Kasumi-1 (cell line): ENCODE measurements around the gene KIAA2012.

Experiments
- DNase-seq, 2 experiments: peaks; one replicate each; lab custom pipeline; 2025; lab: John Stamatoyannopoulos, UW

The KIAA2012 gene

GRCh38 chr2:202072737-202073401, at the start of gene KIAA2012:
TSS of gene KIAA2012 (plus strand) at chr2:202073255. CDS start at chr2:202073628, 373 bp downstream.
- DNase-seq, result no peak

- no peak for DNase-seq
These were observed 49.2 kb upstream of the KIAA2012 start for GRCh38 chr2:202023904-202024266.

GRCh38 chr2:202024871-202025270, 48.2 kb upstream of the KIAA2012 start:
- no peak for DNase-seq

- no peak for DNase-seq
These were observed 47.2 kb upstream of the KIAA2012 start for GRCh38 chr2:202025816-202026215.

- no peak for DNase-seq
These were observed 46.5 kb upstream of the KIAA2012 start for GRCh38 chr2:202026507-202026906.

- no peak for DNase-seq
These were observed 42.4 kb upstream of the KIAA2012 start for GRCh38 chr2:202030691-202031090.

- DNase-seq, result no peak
These were observed 41.7 kb upstream of the KIAA2012 start for GRCh38 chr2:202031246-202031951.

GRCh38 chr2:202032846-202033316, 40.2 kb upstream of the KIAA2012 start:
- peak; percentile 66 to 71 for DNase-seq

- DNase-seq, result peak; percentile 88
These were observed 39.5 kb upstream of the KIAA2012 start, which contains the start of gene FZD7 for GRCh38 chr2:202033317-202034248. TSS of gene FZD7 (plus strand) at chr2:202033855. CDS start at chr2:202034648, 793 bp downstream.

GRCh38 chr2:202034249-202035088, 38.6 kb upstream of the KIAA2012 start:
- DNase-seq, result peak; percentile 34 to 47

GRCh38 chr2:202035089-202035940, 37.7 kb upstream of the KIAA2012 start:
- no peak for DNase-seq

GRCh38 chr2:202035941-202036372, 37.1 kb upstream of the KIAA2012 start:
- DNase-seq, result no peak

- no peak for DNase-seq
These were observed 36.4 kb upstream of the KIAA2012 start for GRCh38 chr2:202036601-202037037.

GRCh38 chr2:202037086-202037485, 36.0 kb upstream of the KIAA2012 start:
- no peak for DNase-seq

GRCh38 chr2:202038471-202039277, 34.4 kb upstream of the KIAA2012 start:
- DNase-seq, result no peak

- DNase-seq, result no peak
These were observed 33.6 kb upstream of the KIAA2012 start for GRCh38 chr2:202039278-202040078.

GRCh38 chr2:202040079-202040844, 32.8 kb upstream of the KIAA2012 start:
- no peak for DNase-seq

GRCh38 chr2:202042444-202042843, 30.6 kb upstream of the KIAA2012 start:
- DNase-seq, result no peak
